T-helper 2 cell (primary cell): ENCODE results near the gene YLPM1.

Experiments
- DNase-seq, 5 experiments: peaks; one replicate each; pipeline versions ENCODE4 v3.0.0 to v3.0.0-alpha.2; 2012 to 2022

The YLPM1 gene

GRCh38 chr14:74875941-74876913 is 113.1 kb downstream of the YLPM1 start, which contains the start of gene PROX2:
Gene PROX2 (minus strand): TSS chr14:74876145. CDS start chr14:74863834, 12,311 bp downstream.
- DNase-seq, result peak in 3 of 5 experiments; percentile 8 to 21 (median 16)

- DNase-seq, result no peak
These were observed 116.5 kb downstream of the YLPM1 start for GRCh38 chr14:74879427-74880182.

- peak; percentile 62 to 90 (median 76) for DNase-seq
These were observed 118.5 kb downstream of the YLPM1 start, which contains the start of gene DLST for GRCh38 chr14:74881431-74882102. Gene DLST (plus strand): TSS chr14:74881916. CDS start chr14:74881954, 38 bp downstream.

GRCh38 chr14:74882103-74882920 is 119.2 kb downstream of the YLPM1 start:
- peak; percentile 29 to 63 (median 36) for DNase-seq
